Stimulated activated memory B cell treated with anti-CD40 and anti-IgM and Interleukin-4, amounts not matched to agents 10 μg/mL and 1 μg/mL and 100 μg/mL, for 72 hours (primary cell): Measurements from ENCODE around the gene TTC3.
"Not testable (repeated sequence)": the region's sequence is repeated elsewhere in the genome, so short reads cannot be mapped to it uniquely, and the experiment has no call there.

ENCODE experiments used
- ATAC-seq: fragments of 150-1000 bp; cut with Tn5 transposase; 2 replicates; pipeline ENCODE4 v1.10.0; 2021
- H3K27ac Mint-ChIP-seq: one replicate; pipeline ENCODE4 v1.8.0; 2022; ENCODE audit warnings: mild to moderate bottlenecking, mixed read lengths
- H3K27me3 Mint-ChIP-seq: one replicate; pipeline ENCODE4 v1.8.0; 2022; ENCODE audit warnings: mixed read lengths
- H3K36me3 Mint-ChIP-seq: one replicate; pipeline ENCODE4 v1.8.0; 2022; ENCODE audit warnings: mixed read lengths
- H3K4me1 Mint-ChIP-seq: one replicate; pipeline ENCODE4 v1.8.0; 2022; ENCODE audit warnings: mixed read lengths
- H3K4me3 Mint-ChIP-seq: one replicate; pipeline ENCODE4 v1.8.0; 2022; ENCODE audit warnings: mild to moderate bottlenecking, moderate library complexity, mixed read lengths
- H3K9me3 Mint-ChIP-seq: one replicate; pipeline ENCODE4 v1.8.0; 2022; ENCODE audit warnings: mixed read lengths

TTC3 gene

GRCh38 chr21:37072988-37073416, at the start of gene TTC3, which contains the start of gene PIGP:
TTC3 (plus strand) TSS chr21:37073254; CDS start chr21:37087258, 14,004 bp downstream.
PIGP (minus strand) TSS chr21:37073071; CDS start chr21:37072515, 556 bp downstream.
- H3K27ac Mint-ChIP-seq, result peak within 1 kb of the TSS; percentile 96
- H3K27me3 Mint-ChIP-seq, result no peaks in the 10 kb centered on the region
- peaks cover 50% of the 10 kb centered on the region for H3K4me1 Mint-ChIP-seq
- H3K9me3 Mint-ChIP-seq, result no peaks in the 10 kb centered on the region
- peak; percentile 90 for ATAC-seq
- peaks cover 24% of the 10 kb centered on the region for H3K36me3 Mint-ChIP-seq
- H3K4me3 Mint-ChIP-seq, result peak within 1 kb of the TSS; percentile 97

GRCh38 chr21:37026499-37026898, 46.6 kb upstream of the TTC3 start:
- no peaks in the 10 kb centered on the region for H3K4me1 Mint-ChIP-seq
- no peak overlapping the region for H3K4me3 Mint-ChIP-seq

GRCh38 chr21:37028570-37028969, 44.5 kb upstream of the TTC3 start:
- peaks cover 22% of the 10 kb centered on the region for H3K27me3 Mint-ChIP-seq
- H3K9me3 Mint-ChIP-seq, result peaks cover 2% of the 10 kb centered on the region
- no peaks in the 10 kb centered on the region for H3K36me3 Mint-ChIP-seq
- no peak overlapping the region for H3K27ac Mint-ChIP-seq
- no peaks in the 10 kb centered on the region for H3K4me1 Mint-ChIP-seq
- no peak for ATAC-seq
- H3K4me3 Mint-ChIP-seq, result no peak overlapping the region

More at GRCh38 chr21:37026499-37026898, 46.6 kb upstream of the TTC3 start:
- H3K27me3 Mint-ChIP-seq, result peaks cover 10% of the 10 kb centered on the region
- no peak overlapping the region for H3K27ac Mint-ChIP-seq
- H3K9me3 Mint-ChIP-seq, result peaks cover 4% of the 10 kb centered on the region
- H3K36me3 Mint-ChIP-seq, result no peaks in the 10 kb centered on the region
- ATAC-seq, result no peak

- Mint-ChIP-seq H3K27ac (no peak overlapping the region), H3K4me3 (no peak overlapping the region), H3K9me3 (no peaks in the 10 kb centered on the region), H3K4me1 (no peaks in the 10 kb centered on the region), H3K36me3 (no peaks in the 10 kb centered on the region), H3K27me3 (peaks cover 22% of the 10 kb centered on the region)
- no peak for ATAC-seq
Measured at GRCh38 chr21:37030864-37031263, 42.2 kb upstream of the TTC3 start.

GRCh38 chr21:37032293-37032692, 40.8 kb upstream of the TTC3 start:
- no peak for ATAC-seq
- H3K4me3 Mint-ChIP-seq, result no peak overlapping the region
- no peaks in the 10 kb centered on the region for H3K4me1 Mint-ChIP-seq
- H3K36me3 Mint-ChIP-seq, result no peaks in the 10 kb centered on the region
- H3K27ac Mint-ChIP-seq, result no peak overlapping the region
- no peaks in the 10 kb centered on the region for H3K9me3 Mint-ChIP-seq
- H3K27me3 Mint-ChIP-seq, result peaks cover 22% of the 10 kb centered on the region

- Mint-ChIP-seq H3K9me3 (no peaks in the 10 kb centered on the region), H3K4me1 (no peaks in the 10 kb centered on the region), H3K27me3 (peaks cover 22% of the 10 kb centered on the region), H3K27ac (no peak overlapping the region), H3K36me3 (no peaks in the 10 kb centered on the region), H3K4me3 (no peak overlapping the region)
- no peak for ATAC-seq
Measured at GRCh38 chr21:37032877-37033471, 40.1 kb upstream of the TTC3 start.

- not testable (repeated sequence) for H3K4me3 Mint-ChIP-seq, ATAC-seq, H3K27ac Mint-ChIP-seq, H3K9me3 Mint-ChIP-seq, H3K4me1 Mint-ChIP-seq, H3K36me3 Mint-ChIP-seq
- H3K27me3 Mint-ChIP-seq, result peaks cover 24% of the 10 kb centered on the region
Measured at GRCh38 chr21:37034394-37034793, 38.7 kb upstream of the TTC3 start.

GRCh38 chr21:37036177-37036576, 36.9 kb upstream of the TTC3 start:
- Mint-ChIP-seq H3K4me1 (no peaks in the 10 kb centered on the region), H3K9me3 (no peaks in the 10 kb centered on the region), H3K27ac (no peak overlapping the region), H3K27me3 (peaks cover 28% of the 10 kb centered on the region), H3K36me3 (no peaks in the 10 kb centered on the region), H3K4me3 (no peak overlapping the region)
- ATAC-seq, result no peak

- no peaks in the 10 kb centered on the region for H3K9me3 Mint-ChIP-seq
- ATAC-seq, result no peak
- H3K27me3 Mint-ChIP-seq, result peaks cover 30% of the 10 kb centered on the region
- H3K27ac Mint-ChIP-seq, result no peak overlapping the region
- H3K4me3 Mint-ChIP-seq, result no peak overlapping the region
- peaks cover under 1% of the 10 kb centered on the region for H3K4me1 Mint-ChIP-seq
- H3K36me3 Mint-ChIP-seq, result no peaks in the 10 kb centered on the region
Measured at GRCh38 chr21:37039411-37040075, 33.5 kb upstream of the TTC3 start.

- Mint-ChIP-seq H3K4me1 (peaks cover 7% of the 10 kb centered on the region), H3K9me3 (no peaks in the 10 kb centered on the region), H3K27ac (no peak overlapping the region), H3K27me3 (peaks cover 31% of the 10 kb centered on the region), H3K36me3 (no peaks in the 10 kb centered on the region), H3K4me3 (no peak overlapping the region)
- no peak for ATAC-seq
Measured at GRCh38 chr21:37040212-37040611, 32.8 kb upstream of the TTC3 start.

- Mint-ChIP-seq H3K9me3 (no peaks in the 10 kb centered on the region), H3K36me3 (no peaks in the 10 kb centered on the region), H3K27ac (no peak overlapping the region), H3K27me3 (peaks cover 45% of the 10 kb centered on the region), H3K4me1 (peaks cover 11% of the 10 kb centered on the region), H3K4me3 (no peak overlapping the region)
- ATAC-seq, result no peak
Measured at GRCh38 chr21:37041706-37042271, 31.3 kb upstream of the TTC3 start.

GRCh38 chr21:37043818-37044217, 29.2 kb upstream of the TTC3 start:
- Mint-ChIP-seq H3K27me3 (peaks cover 66% of the 10 kb centered on the region), H3K9me3 (no peaks in the 10 kb centered on the region), H3K4me3 (no peak overlapping the region), H3K4me1 (peaks cover 11% of the 10 kb centered on the region), H3K27ac (no peak overlapping the region), H3K36me3 (no peaks in the 10 kb centered on the region)
- no peak for ATAC-seq

GRCh38 chr21:37044643-37045042, 28.4 kb upstream of the TTC3 start:
- no peak for ATAC-seq
- Mint-ChIP-seq H3K9me3 (no peaks in the 10 kb centered on the region), H3K4me3 (no peak overlapping the region), H3K27me3 (peaks cover 70% of the 10 kb centered on the region), H3K27ac (no peak overlapping the region), H3K36me3 (no peaks in the 10 kb centered on the region), H3K4me1 (peaks cover 11% of the 10 kb centered on the region)

- Mint-ChIP-seq H3K4me1 (peaks cover 11% of the 10 kb centered on the region), H3K36me3 (no peaks in the 10 kb centered on the region), H3K27me3 (peaks cover 70% of the 10 kb centered on the region), H3K9me3 (no peaks in the 10 kb centered on the region), H3K27ac (no peak overlapping the region), H3K4me3 (no peak overlapping the region)
- peak; percentile 63 for ATAC-seq
Measured at GRCh38 chr21:37045149-37045548, 27.9 kb upstream of the TTC3 start.

- no peak for ATAC-seq
- Mint-ChIP-seq H3K4me3 (no peak overlapping the region), H3K36me3 (no peaks in the 10 kb centered on the region), H3K27me3 (peaks cover 68% of the 10 kb centered on the region), H3K4me1 (peaks cover 11% of the 10 kb centered on the region), H3K9me3 (no peaks in the 10 kb centered on the region), H3K27ac (no peak overlapping the region)
Measured at GRCh38 chr21:37045556-37045955, 27.5 kb upstream of the TTC3 start.

GRCh38 chr21:37047079-37047478, 26.0 kb upstream of the TTC3 start:
- ATAC-seq, result no peak
- no peaks in the 10 kb centered on the region for H3K36me3 Mint-ChIP-seq
- H3K9me3 Mint-ChIP-seq, result no peaks in the 10 kb centered on the region
- peaks cover 61% of the 10 kb centered on the region for H3K27me3 Mint-ChIP-seq
- H3K4me3 Mint-ChIP-seq, result no peak overlapping the region
- peaks cover 11% of the 10 kb centered on the region for H3K4me1 Mint-ChIP-seq
- H3K27ac Mint-ChIP-seq, result no peak overlapping the region
